ENCODE data around the gene PRR23A.

GRCh38 chr3:138987181-138987580 lies 18.9 kb downstream of the PRR23A start:
- TF ChIP-seq CTCF (IDR thresholded peaks at IDR 0.05) (no peak), MLX (CRISPR knock-in tag; IDR thresholded peaks at IDR 0.05) (no peak), ELF4 (CRISPR knock-in tag; IDR thresholded peaks at IDR 0.05; ENCODE audit: low read depth) (no peak), ZNF121 (CRISPR knock-in tag; IDR thresholded peaks at IDR 0.05) (no peak), NFYB (CRISPR knock-in tag; conservative IDR thresholded peaks at IDR 0.05; ENCODE audit: low read depth) (no peak), ZNF423 (CRISPR knock-in tag; IDR thresholded peaks at IDR 0.05) (no peak), FOXP1 (CRISPR knock-in tag; IDR thresholded peaks at IDR 0.05; ENCODE audit: borderline replicate concordance) (no peak)
- TF ChIP-seq, protein P1, sequence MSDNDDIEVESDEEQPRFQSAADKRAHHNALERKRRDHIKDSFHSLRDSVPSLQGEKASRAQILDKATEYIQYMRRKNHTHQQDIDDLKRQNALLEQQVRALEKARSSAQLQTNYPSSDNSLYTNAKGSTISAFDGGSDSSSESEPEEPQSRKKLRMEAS (CRISPR knock-in tag; IDR thresholded peaks at IDR 0.05), result no peak
- TF ChIP-seq, protein P2, sequence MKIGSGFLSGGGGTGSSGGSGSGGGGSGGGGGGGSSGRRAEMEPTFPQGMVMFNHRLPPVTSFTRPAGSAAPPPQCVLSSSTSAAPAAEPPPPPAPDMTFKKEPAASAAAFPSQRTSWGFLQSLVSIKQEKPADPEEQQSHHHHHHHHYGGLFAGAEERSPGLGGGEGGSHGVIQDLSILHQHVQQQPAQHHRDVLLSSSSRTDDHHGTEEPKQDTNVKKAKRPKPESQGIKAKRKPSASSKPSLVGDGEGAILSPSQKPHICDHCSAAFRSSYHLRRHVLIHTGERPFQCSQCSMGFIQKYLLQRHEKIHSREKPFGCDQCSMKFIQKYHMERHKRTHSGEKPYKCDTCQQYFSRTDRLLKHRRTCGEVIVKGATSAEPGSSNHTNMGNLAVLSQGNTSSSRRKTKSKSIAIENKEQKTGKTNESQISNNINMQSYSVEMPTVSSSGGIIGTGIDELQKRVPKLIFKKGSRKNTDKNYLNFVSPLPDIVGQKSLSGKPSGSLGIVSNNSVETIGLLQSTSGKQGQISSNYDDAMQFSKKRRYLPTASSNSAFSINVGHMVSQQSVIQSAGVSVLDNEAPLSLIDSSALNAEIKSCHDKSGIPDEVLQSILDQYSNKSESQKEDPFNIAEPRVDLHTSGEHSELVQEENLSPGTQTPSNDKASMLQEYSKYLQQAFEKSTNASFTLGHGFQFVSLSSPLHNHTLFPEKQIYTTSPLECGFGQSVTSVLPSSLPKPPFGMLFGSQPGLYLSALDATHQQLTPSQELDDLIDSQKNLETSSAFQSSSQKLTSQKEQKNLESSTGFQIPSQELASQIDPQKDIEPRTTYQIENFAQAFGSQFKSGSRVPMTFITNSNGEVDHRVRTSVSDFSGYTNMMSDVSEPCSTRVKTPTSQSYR (CRISPR knock-in tag; IDR thresholded peaks at IDR 0.05), result no peak
